ENCODE measurements around the gene CFAP90. TPM values are rescaled to one million over a fixed set of nuclear protein-coding genes. Genes with fewer than 3 reads are reported as not detected.

CFAP90 gene
- polyA plus RNA-seq, 2 of the 4 experiments (the other 2 are of a cell fraction), result 0.17 to 0.25 TPM

DNA sequence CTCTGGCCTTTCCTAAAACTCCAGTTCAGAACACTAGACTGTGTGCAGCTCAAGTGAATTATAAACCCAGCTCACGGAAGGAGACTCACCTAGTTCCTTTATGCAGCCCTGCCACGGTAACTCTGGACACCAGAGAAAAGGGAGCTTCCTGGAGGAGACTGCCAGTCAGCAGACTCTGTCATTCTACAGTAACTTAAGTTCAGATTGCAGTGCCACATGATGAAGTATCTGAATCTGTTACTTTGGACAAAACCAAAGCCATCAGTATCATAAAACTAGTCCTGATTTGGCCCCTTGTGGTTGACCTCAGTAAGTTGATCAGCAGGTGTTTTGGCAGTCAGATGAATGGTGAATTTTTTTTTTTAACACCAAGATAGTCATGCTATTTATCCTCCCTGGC lies 20.7 kb upstream of the CFAP90 start:
- POLR2A ChIA-PET, result no interaction called here
- WGBS (ENCODE audit: missing lambda C conversion rate), result 88% methylated on average over 2 of the region's 2 CpGs
- ATAC-seq, result no peak
- no peak for DNase-seq (ENCODE audit: low read depth in 1 of 2, low spot score in 1 of 2)
- H3K4me3 ChIP-seq, result no peak overlapping the region
- H3K4me2 ChIP-seq, result no peak overlapping the region
- CTCF ChIA-PET, result interaction anchor here (1.5 to 2.3 kb wide), 2 partner anchors 11 to 15 kb away, joined by 3 to 10 read pairs; no protein-coding TSS in a partner anchor
- no peak overlapping the region for H3K27ac ChIP-seq
- no peaks in the 10 kb centered on the region for H3K9me3 ChIP-seq
- no peak for FAIRE-seq
- TF ChIP-seq HDAC2 (IDR thresholded peaks at IDR 0.05) (no peak), EP300 (IDR thresholded peaks at IDR 0.05) (no peak), SREBF2 (IDR thresholded peaks at IDR 0.05) (no peak), ESRRA (IDR thresholded peaks at IDR 0.05; ENCODE audit: borderline replicate concordance, low read length) (no peak), ZNF302 (CRISPR knock-in tag; IDR thresholded peaks at IDR 0.05) (no peak)
- TF ChIP-seq, protein P1, sequence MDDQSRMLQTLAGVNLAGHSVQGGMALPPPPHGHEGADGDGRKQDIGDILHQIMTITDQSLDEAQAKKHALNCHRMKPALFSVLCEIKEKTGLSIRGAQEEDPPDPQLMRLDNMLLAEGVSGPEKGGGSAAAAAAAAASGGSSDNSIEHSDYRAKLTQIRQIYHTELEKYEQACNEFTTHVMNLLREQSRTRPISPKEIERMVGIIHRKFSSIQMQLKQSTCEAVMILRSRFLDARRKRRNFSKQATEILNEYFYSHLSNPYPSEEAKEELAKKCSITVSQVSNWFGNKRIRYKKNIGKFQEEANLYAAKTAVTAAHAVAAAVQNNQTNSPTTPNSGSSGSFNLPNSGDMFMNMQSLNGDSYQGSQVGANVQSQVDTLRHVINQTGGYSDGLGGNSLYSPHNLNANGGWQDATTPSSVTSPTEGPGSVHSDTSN (IDR thresholded peaks at IDR 0.05), result no peak
- TF ChIP-seq, protein P2, sequence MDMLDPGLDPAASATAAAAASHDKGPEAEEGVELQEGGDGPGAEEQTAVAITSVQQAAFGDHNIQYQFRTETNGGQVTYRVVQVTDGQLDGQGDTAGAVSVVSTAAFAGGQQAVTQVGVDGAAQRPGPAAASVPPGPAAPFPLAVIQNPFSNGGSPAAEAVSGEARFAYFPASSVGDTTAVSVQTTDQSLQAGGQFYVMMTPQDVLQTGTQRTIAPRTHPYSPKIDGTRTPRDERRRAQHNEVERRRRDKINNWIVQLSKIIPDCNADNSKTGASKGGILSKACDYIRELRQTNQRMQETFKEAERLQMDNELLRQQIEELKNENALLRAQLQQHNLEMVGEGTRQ (IDR thresholded peaks at IDR 0.05), result no peak
- TF ChIP-seq, protein P3, sequence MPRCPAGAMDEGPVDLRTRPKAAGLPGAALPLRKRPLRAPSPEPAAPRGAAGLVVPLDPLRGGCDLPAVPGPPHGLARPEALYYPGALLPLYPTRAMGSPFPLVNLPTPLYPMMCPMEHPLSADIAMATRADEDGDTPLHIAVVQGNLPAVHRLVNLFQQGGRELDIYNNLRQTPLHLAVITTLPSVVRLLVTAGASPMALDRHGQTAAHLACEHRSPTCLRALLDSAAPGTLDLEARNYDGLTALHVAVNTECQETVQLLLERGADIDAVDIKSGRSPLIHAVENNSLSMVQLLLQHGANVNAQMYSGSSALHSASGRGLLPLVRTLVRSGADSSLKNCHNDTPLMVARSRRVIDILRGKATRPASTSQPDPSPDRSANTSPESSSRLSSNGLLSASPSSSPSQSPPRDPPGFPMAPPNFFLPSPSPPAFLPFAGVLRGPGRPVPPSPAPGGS (IDR thresholded peaks at IDR 0.05), result no peak
- TF ChIP-seq, protein P4, sequence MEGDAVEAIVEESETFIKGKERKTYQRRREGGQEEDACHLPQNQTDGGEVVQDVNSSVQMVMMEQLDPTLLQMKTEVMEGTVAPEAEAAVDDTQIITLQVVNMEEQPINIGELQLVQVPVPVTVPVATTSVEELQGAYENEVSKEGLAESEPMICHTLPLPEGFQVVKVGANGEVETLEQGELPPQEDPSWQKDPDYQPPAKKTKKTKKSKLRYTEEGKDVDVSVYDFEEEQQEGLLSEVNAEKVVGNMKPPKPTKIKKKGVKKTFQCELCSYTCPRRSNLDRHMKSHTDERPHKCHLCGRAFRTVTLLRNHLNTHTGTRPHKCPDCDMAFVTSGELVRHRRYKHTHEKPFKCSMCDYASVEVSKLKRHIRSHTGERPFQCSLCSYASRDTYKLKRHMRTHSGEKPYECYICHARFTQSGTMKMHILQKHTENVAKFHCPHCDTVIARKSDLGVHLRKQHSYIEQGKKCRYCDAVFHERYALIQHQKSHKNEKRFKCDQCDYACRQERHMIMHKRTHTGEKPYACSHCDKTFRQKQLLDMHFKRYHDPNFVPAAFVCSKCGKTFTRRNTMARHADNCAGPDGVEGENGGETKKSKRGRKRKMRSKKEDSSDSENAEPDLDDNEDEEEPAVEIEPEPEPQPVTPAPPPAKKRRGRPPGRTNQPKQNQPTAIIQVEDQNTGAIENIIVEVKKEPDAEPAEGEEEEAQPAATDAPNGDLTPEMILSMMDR (IDR thresholded peaks at IDR 0.05), result no peak
- TF ChIP-seq, protein P5, sequence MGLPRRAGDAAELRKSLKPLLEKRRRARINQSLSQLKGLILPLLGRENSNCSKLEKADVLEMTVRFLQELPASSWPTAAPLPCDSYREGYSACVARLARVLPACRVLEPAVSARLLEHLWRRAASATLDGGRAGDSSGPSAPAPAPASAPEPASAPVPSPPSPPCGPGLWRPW (IDR thresholded peaks at IDR 0.05), result no peak
- H3K4me1 ChIP-seq, result peaks cover 33% of the 10 kb centered on the region

DNA sequence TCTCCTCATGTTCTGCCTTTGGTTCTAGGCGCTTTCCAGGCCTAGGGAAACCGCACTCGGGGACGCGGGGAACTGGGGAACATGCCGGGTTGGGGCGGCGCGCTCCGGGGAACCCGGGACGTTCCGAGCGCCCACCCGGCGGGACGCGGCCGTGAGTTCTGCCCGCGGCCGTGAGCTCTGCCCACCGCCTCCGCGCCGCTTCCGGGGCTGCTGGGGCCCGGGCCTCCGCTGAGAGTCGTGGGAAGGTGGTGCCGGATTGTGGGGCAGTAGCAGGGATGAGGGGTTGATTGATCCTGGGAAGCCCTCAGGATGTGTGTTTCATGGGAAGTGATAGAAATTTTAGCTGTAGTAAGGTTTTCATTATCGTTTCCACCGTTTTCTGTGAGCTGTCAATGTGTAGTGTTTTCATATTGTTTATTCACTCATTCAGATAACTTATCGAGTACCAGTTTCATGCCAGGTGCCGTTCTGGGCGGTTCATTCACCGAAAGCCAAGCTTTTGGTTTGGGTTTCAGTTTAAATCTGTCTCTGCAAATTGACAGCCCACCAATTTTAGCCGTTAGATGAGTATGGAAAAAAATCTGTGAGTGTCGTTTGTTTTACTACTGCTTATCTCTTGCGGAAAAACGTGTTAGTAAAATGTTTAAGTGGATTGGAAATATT lies 18.7 kb upstream of the CFAP90 start:
- WGBS (ENCODE audit: missing lambda C conversion rate), result 8% methylated on average over 17 of the region's 41 CpGs
- CTCF ChIA-PET, result interaction anchor here (1.1 to 1.7 kb wide), 4 partner anchors 12 to 53 kb away, joined by 3 to 6 read pairs (median 4); no protein-coding TSS in a partner anchor
- no peak for FAIRE-seq
- POLR2A ChIA-PET, result interaction anchor here (1.0 kb wide), 4 partner anchors 9 to 13 kb away, joined by 3 to 8 read pairs (median 6); no protein-coding TSS in a partner anchor
- DNase-seq (ENCODE audit: low read depth in 1 of 2, low spot score in 1 of 2), result no peak
- no peak for TF ChIP-seq RAD21 (conservative IDR thresholded peaks at IDR 0.05 in 1 of 2, IDR thresholded peaks at IDR 0.05 in 1 of 2)
- no peak for TF ChIP-seq BHLHE40 (IDR thresholded peaks at IDR 0.05; ENCODE audit: low read depth, low read length)
- TF ChIP-seq PHF8 (IDR thresholded peaks at IDR 0.05; ENCODE audit: borderline replicate concordance, low read depth), result peak; percentile 64
- H3K4me1 ChIP-seq, result peaks cover 26% of the 10 kb centered on the region
- peak overlapping the region; percentile 97 for H3K4me3 ChIP-seq
- peak overlapping the region; percentile 84 to 95 for H3K27ac ChIP-seq
- H3K4me2 ChIP-seq, result peak overlapping the region; percentile 97
- ATAC-seq, result peak; percentile 63 to 68
- no peaks in the 10 kb centered on the region for H3K9me3 ChIP-seq

DNA sequence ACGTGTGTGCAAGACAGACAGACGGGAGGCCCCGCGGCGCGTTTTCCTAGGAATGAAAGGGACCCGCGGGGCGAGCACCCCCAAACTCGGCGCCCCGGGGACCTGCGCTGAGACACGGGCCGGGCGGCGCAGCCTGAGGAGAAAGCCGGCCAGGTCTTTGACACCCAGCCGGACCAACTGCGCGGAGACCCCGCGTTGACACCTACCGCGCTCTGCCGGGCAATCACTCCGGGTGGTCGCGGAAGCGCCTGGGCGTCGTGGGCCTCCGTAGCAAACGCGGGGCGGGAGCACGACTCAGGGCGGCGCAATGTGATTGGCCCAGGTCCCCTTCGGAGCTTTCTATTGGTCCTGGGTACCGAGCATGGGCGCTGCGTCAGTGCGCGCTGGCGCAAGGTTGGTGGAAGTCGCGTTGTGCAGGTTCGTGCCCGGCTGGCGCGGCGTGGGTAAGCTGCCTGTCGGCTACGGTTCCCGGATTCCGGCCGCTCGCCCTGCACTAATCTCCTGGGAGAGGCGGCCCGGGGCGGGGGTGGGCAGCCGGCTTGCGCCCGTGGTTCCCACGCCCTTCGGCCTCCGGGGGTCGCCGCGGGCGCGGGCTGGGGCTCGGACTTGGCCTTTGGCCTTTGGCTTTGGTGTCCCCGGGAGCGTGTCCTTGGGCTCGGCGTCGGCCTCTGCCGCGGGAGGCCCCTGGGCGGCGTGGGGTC lies 18.0 kb upstream of the CFAP90 start, which contains the start of the genes FASTKD3 and MTRR:
Gene FASTKD3 (minus strand): TSS at position 259 of the 701 bp plus-strand sequence. CDS start 948 bp downstream, outside the sequence.
Gene MTRR (plus strand): TSS at position 376 of the 701 bp plus-strand sequence. CDS start 1,647 bp downstream, outside the sequence.
- under 1% methylated on average over 22 of the region's 83 CpGs for WGBS (ENCODE audit: missing lambda C conversion rate)
- H3K4me3 ChIP-seq, result peak within 1 kb of the TSS; percentile 97
- H3K4me2 ChIP-seq, result peak within 1 kb of the TSS; percentile 97
- FAIRE-seq (no peak), ATAC-seq (peak; percentile 99 to 100), DNase-seq (ENCODE audit: low read depth in 1 of 2, low spot score in 1 of 2) (peak; percentile 88 to 93)
- H3K27ac ChIP-seq, result peak within 1 kb of the TSS; percentile 84 to 95
- peaks cover 26% of the 10 kb centered on the region for H3K4me1 ChIP-seq
- CTCF ChIA-PET, result interaction anchor here (1.1 to 1.7 kb wide), 4 partner anchors 11 to 53 kb away, joined by 3 to 6 read pairs (median 4); no protein-coding TSS in a partner anchor
- no peaks in the 10 kb centered on the region for H3K9me3 ChIP-seq
- POLR2A ChIA-PET, result interaction anchor here (1.0 kb wide), 4 partner anchors 9 to 14 kb away, joined by 3 to 8 read pairs (median 6); no protein-coding TSS in a partner anchor
- TF ChIP-seq PHF8 (IDR thresholded peaks at IDR 0.05; ENCODE audit: borderline replicate concordance, low read depth) (peak; percentile 91), NR3C1 (IDR thresholded peaks at IDR 0.05) (no peak), JUNB (IDR thresholded peaks at IDR 0.05) (no peak), HEYL (CRISPR knock-in tag; IDR thresholded peaks at IDR 0.05) (no peak), KDM5A (IDR thresholded peaks at IDR 0.05) (peak; percentile 20; the same call in 1 of the 2 replicates)
- TF ChIP-seq, protein P6, sequence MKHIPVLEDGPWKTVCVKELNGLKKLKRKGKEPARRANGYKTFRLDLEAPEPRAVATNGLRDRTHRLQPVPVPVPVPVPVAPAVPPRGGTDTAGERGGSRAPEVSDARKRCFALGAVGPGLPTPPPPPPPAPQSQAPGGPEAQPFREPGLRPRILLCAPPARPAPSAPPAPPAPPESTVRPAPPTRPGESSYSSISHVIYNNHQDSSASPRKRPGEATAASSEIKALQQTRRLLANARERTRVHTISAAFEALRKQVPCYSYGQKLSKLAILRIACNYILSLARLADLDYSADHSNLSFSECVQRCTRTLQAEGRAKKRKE (CRISPR knock-in tag; IDR thresholded peaks at IDR 0.05; ENCODE audit: low read depth), result no peak
- TF ChIP-seq, protein P7, sequence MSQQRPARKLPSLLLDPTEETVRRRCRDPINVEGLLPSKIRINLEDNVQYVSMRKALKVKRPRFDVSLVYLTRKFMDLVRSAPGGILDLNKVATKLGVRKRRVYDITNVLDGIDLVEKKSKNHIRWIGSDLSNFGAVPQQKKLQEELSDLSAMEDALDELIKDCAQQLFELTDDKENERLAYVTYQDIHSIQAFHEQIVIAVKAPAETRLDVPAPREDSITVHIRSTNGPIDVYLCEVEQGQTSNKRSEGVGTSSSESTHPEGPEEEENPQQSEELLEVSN (IDR thresholded peaks at IDR 0.05; ENCODE audit: borderline replicate concordance, low read depth), result peak; percentile 45; the same call in 1 of the 2 replicates
